ENCODE results near the gene PDIA3.
"Not testable (repeated sequence)": the region's sequence is repeated elsewhere in the genome, so short reads cannot be mapped to it uniquely, and the experiment has no call there.

Gene PDIA3

GRCh38 chr15:43792761-43793476, 46.7 kb downstream of the PDIA3 start:
- peaks cover 33 to 50% of the 10 kb centered on the region in 2 donors for H3K36me3 Mint-ChIP-seq
- H3K9me3 Mint-ChIP-seq, result no peaks in the 10 kb centered on the region
- H3K4me3 Mint-ChIP-seq, result peak overlapping the region; percentile 98 to 99
- DNase-seq (peak; percentile 19), ATAC-seq (replicated peaks) (no peak)
- peak overlapping the region; percentile 100 for H3K27ac Mint-ChIP-seq
- H3K27me3 Mint-ChIP-seq, result no peaks in the 10 kb centered on the region
- H3K4me1 Mint-ChIP-seq, result peaks cover 29 to 65% of the 10 kb centered on the region in 2 donors

GRCh38 chr15:43793647-43794046, 47.4 kb downstream of the PDIA3 start:
- H3K9me3 Mint-ChIP-seq, result no peaks in the 10 kb centered on the region
- peak overlapping the region; percentile 100 for H3K27ac Mint-ChIP-seq
- H3K4me1 Mint-ChIP-seq, result peaks cover 33 to 68% of the 10 kb centered on the region in 2 donors
- H3K4me3 Mint-ChIP-seq, result peak overlapping the region; percentile 98 to 99
- DNase-seq, result no peak
- H3K27me3 Mint-ChIP-seq, result no peaks in the 10 kb centered on the region
- no peak for ATAC-seq (replicated peaks)
- H3K36me3 Mint-ChIP-seq, result peaks cover 37 to 56% of the 10 kb centered on the region in 2 donors

GRCh38 chr15:43794269-43795037, 48.2 kb downstream of the PDIA3 start:
- ATAC-seq (replicated peaks) (no peak), DNase-seq (no peak)
- H3K27ac Mint-ChIP-seq, result peak overlapping the region; percentile 78
- peaks cover 0 to 1% of the 10 kb centered on the region in 2 donors for H3K9me3 Mint-ChIP-seq
- peak overlapping the region; percentile 42 to 67 for H3K4me3 Mint-ChIP-seq
- peaks cover 44 to 64% of the 10 kb centered on the region in 2 donors for H3K36me3 Mint-ChIP-seq
- H3K27me3 Mint-ChIP-seq, result no peaks in the 10 kb centered on the region
- peaks cover 37 to 68% of the 10 kb centered on the region in 2 donors for H3K4me1 Mint-ChIP-seq

- Mint-ChIP-seq H3K36me3 (peaks cover 52 to 72% of the 10 kb centered on the region in 2 donors), H3K27me3 (no peaks in the 10 kb centered on the region), H3K9me3 (peaks cover 0 to 1% of the 10 kb centered on the region in 2 donors), H3K4me1 (peaks cover 42 to 71% of the 10 kb centered on the region in 2 donors), H3K27ac (no peak overlapping the region), H3K4me3 (no peak overlapping the region)
- no peak for DNase-seq
- ATAC-seq (replicated peaks), result no peak
Observed at GRCh38 chr15:43795197-43795596, 49.0 kb downstream of the PDIA3 start.

- H3K36me3 Mint-ChIP-seq, result peaks cover 57 to 79% of the 10 kb centered on the region in 2 donors
- DNase-seq, result no peak
- H3K27me3 Mint-ChIP-seq, result no peaks in the 10 kb centered on the region
- peaks cover 0 to 1% of the 10 kb centered on the region in 2 donors for H3K9me3 Mint-ChIP-seq
- H3K4me1 Mint-ChIP-seq, result peaks cover 45 to 69% of the 10 kb centered on the region in 2 donors
- no peak overlapping the region for H3K4me3 Mint-ChIP-seq
- ATAC-seq (replicated peaks), result no peak
- H3K27ac Mint-ChIP-seq, result no peak overlapping the region
Observed at GRCh38 chr15:43795997-43796396, 49.8 kb downstream of the PDIA3 start.

- peaks cover 62 to 85% of the 10 kb centered on the region in 2 donors for H3K36me3 Mint-ChIP-seq
- no peaks in the 10 kb centered on the region for H3K27me3 Mint-ChIP-seq
- DNase-seq (no peak), ATAC-seq (replicated peaks) (no peak)
- H3K4me3 Mint-ChIP-seq, result no peak overlapping the region
- peak overlapping the region; percentile 53 for H3K27ac Mint-ChIP-seq
- H3K4me1 Mint-ChIP-seq, result peaks cover 43 to 69% of the 10 kb centered on the region in 2 donors
- peaks cover 0 to 1% of the 10 kb centered on the region in 2 donors for H3K9me3 Mint-ChIP-seq
Observed at GRCh38 chr15:43796566-43796965, 50.3 kb downstream of the PDIA3 start.

- H3K36me3 Mint-ChIP-seq, result peaks cover 51 to 70% of the 10 kb centered on the region in 2 donors
Observed at GRCh38 chr15:43799209-43799944, 53.1 kb downstream of the PDIA3 start.

GRCh38 chr15:43799945-43800285, 53.7 kb downstream of the PDIA3 start, which contains the start of gene SERINC4:
Gene SERINC4, minus strand, starts transcription at chr15:43800220. Its CDS starts 234 bp downstream, at chr15:43799986.
- Mint-ChIP-seq H3K4me3 (peak within 1 kb of the TSS; percentile 94 to 97), H3K9me3 (peaks cover 0 to 1% of the 10 kb centered on the region in 2 donors), H3K4me1 (peaks cover 31 to 53% of the 10 kb centered on the region in 2 donors), H3K27ac (peak within 1 kb of the TSS; percentile 98), H3K36me3 (peaks cover 47 to 65% of the 10 kb centered on the region in 2 donors), H3K27me3 (no peaks in the 10 kb centered on the region)
- ATAC-seq (replicated peaks) (no peak), DNase-seq (no peak)

More at GRCh38 chr15:43799209-43799944, 53.1 kb downstream of the PDIA3 start:
- Mint-ChIP-seq H3K4me1 (peaks cover 36 to 58% of the 10 kb centered on the region in 2 donors), H3K27ac (peak overlapping the region; percentile 98), H3K9me3 (peaks cover 0 to 1% of the 10 kb centered on the region in 2 donors), H3K27me3 (no peaks in the 10 kb centered on the region), H3K4me3 (peak overlapping the region; percentile 62 to 94)
- ATAC-seq (replicated peaks), result peak in 1 of 2 donors; percentile 5
- DNase-seq, result no peak

- peak; percentile 86 for DNase-seq
- ATAC-seq (replicated peaks), result peak; percentile 97 to 99
- no peaks in the 10 kb centered on the region for H3K27me3 Mint-ChIP-seq
- H3K36me3 Mint-ChIP-seq, result peaks cover 49 to 65% of the 10 kb centered on the region in 2 donors
- peak within 1 kb of the TSS; percentile 94 to 97 for H3K4me3 Mint-ChIP-seq
- peaks cover 0 to 1% of the 10 kb centered on the region in 2 donors for H3K9me3 Mint-ChIP-seq
- peak within 1 kb of the TSS; percentile 98 for H3K27ac Mint-ChIP-seq
- peaks cover 29 to 47% of the 10 kb centered on the region in 2 donors for H3K4me1 Mint-ChIP-seq
Observed at GRCh38 chr15:43800286-43801141, 54.3 kb downstream of the PDIA3 start, which contains the start of gene HYPK. Gene HYPK, plus strand, starts transcription at chr15:43800599. Its CDS starts 24 bp downstream, at chr15:43800623.

GRCh38 chr15:43802676-43803075, 56.4 kb downstream of the PDIA3 start:
- H3K4me1 Mint-ChIP-seq, result peaks cover 25 to 40% of the 10 kb centered on the region in 2 donors
- not testable (repeated sequence) for ATAC-seq (replicated peaks); H3K9me3 Mint-ChIP-seq; DNase-seq; H3K27me3 Mint-ChIP-seq; H3K4me3 Mint-ChIP-seq; H3K27ac Mint-ChIP-seq
- H3K36me3 Mint-ChIP-seq, result peaks cover 54 to 67% of the 10 kb centered on the region in 2 donors

- no peak for ATAC-seq (replicated peaks)
- no peak overlapping the region for H3K27ac Mint-ChIP-seq
- H3K4me1 Mint-ChIP-seq, result peaks cover 13 to 23% of the 10 kb centered on the region in 2 donors
- DNase-seq, result no peak
- H3K4me3 Mint-ChIP-seq, result no peak overlapping the region
- H3K27me3 Mint-ChIP-seq, result no peaks in the 10 kb centered on the region
- H3K9me3 Mint-ChIP-seq, result no peaks in the 10 kb centered on the region
- H3K36me3 Mint-ChIP-seq, result peaks cover 36 to 47% of the 10 kb centered on the region in 2 donors
Observed at GRCh38 chr15:43808435-43808950, 62.3 kb downstream of the PDIA3 start.

- peaks cover 38 to 49% of the 10 kb centered on the region in 2 donors for H3K36me3 Mint-ChIP-seq
- H3K27me3 Mint-ChIP-seq, result no peaks in the 10 kb centered on the region
- DNase-seq (no peak), ATAC-seq (replicated peaks) (peak; percentile 97 to 98)
- H3K27ac Mint-ChIP-seq, result peak overlapping the region; percentile 84
- H3K4me1 Mint-ChIP-seq, result peaks cover 13 to 23% of the 10 kb centered on the region in 2 donors
- peak overlapping the region in 1 of 2 donors; percentile 21 for H3K4me3 Mint-ChIP-seq
- no peaks in the 10 kb centered on the region for H3K9me3 Mint-ChIP-seq
Observed at GRCh38 chr15:43808960-43809678, 62.9 kb downstream of the PDIA3 start.

Measured in stimulated activated naive B cell treated with anti-CD40 and anti-IgM and Interleukin-4, amounts not matched to agents 10 μg/mL and 1 μg/mL and 100 μg/mL, for 72 hours (primary cell).